Liver (tissue), 9 donors: ENCODE data around the gene CYBB. TPM values are rescaled to one million over a fixed set of nuclear protein-coding genes. Genes with fewer than 3 reads are reported as not detected.
A peak's percentile ranks its signal among the peaks of the same experiment; 100 is the strongest.

Experiments used
- DNase-seq: peaks from one replicate; pipeline ENCODE4 v3.0.0-alpha.2; 2017; ENCODE audit warnings: low spot score
- H3K27ac ChIP-seq, 2 donors: one replicate each; pipeline ENCODE4 v1.7.0; 2013; ENCODE audit warnings: inconsistent platforms in 2 of 2, low read length in 2 of 2, control low read depth in 1 of 2, low read depth in 1 of 2, mild to moderate bottlenecking in 1 of 2
- H3K27me3 ChIP-seq, 4 donors: one replicate each; pipeline versions ENCODE4 v1.6.1 to v1.7.0; 2013; ENCODE audit warnings: low read length in 3 of 4, inconsistent platforms in 1 of 4, mild to moderate bottlenecking in 1 of 4, moderate library complexity in 1 of 4; ENCODE audit not compliant: control insufficient read depth in 4 of 4, insufficient read depth in 4 of 4
- H3K36me3 ChIP-seq, 4 donors: one replicate each; pipeline versions ENCODE4 v1.6.1 to v1.7.0; 2013; ENCODE audit warnings: low read length in 3 of 4, mild to moderate bottlenecking in 3 of 4, low read depth in 1 of 4, moderate library complexity in 1 of 4; ENCODE audit not compliant: control insufficient read depth in 4 of 4, insufficient read depth in 3 of 4
- H3K4me1 ChIP-seq, 4 donors: one replicate each; pipeline versions ENCODE4 v1.6.1 to v1.7.0; 2013; ENCODE audit warnings: low read length in 3 of 4, mild to moderate bottlenecking in 3 of 4, moderate library complexity in 1 of 4; ENCODE audit not compliant: control insufficient read depth in 4 of 4, insufficient read depth in 4 of 4
- H3K4me3 ChIP-seq, 3 donors: one replicate each; pipeline versions ENCODE4 v1.6.1 to v1.7.0; 2013; ENCODE audit warnings: low read length in 3 of 3, control low read depth in 1 of 3, low read depth in 1 of 3, mild to moderate bottlenecking in 1 of 3
- H3K9ac ChIP-seq, 2 donors: one replicate each; pipeline ENCODE4 v1.7.0; 2013; ENCODE audit warnings: low read length in 2 of 2, mild to moderate bottlenecking in 2 of 2, moderate library complexity in 2 of 2, control low read depth in 1 of 2, low read depth in 1 of 2
- H3K9me3 ChIP-seq, 4 donors: one replicate each; pipeline versions ENCODE4 v1.6.1 to v1.7.0; 2013; ENCODE audit warnings: low read length in 3 of 4; ENCODE audit not compliant: control insufficient read depth in 4 of 4
- EGR1 ChIP-seq, 2 donors: IDR thresholded peaks; 2 replicates each; pipeline ENCODE4 v1.6.1; 2016 to 2018; ENCODE audit warnings: antibody characterized with exemption in 2 of 2, low read depth in 2 of 2
- FOXA2 ChIP-seq: IDR thresholded peaks from 2 replicates; pipeline ENCODE4 v1.6.1; 2016; ENCODE audit warnings: antibody characterized with exemption
- GABPA ChIP-seq, 2 donors: IDR thresholded peaks in 1 of 2; conservative IDR thresholded peaks in 1 of 2; 2 replicates each; pipeline ENCODE4 v1.6.1; 2016; ENCODE audit warnings: antibody characterized with exemption in 2 of 2, mild to moderate bottlenecking in 1 of 2, moderate library complexity in 1 of 2
- HNF4A ChIP-seq, 2 donors: conservative IDR thresholded peaks; 2 replicates each; pipeline ENCODE4 v1.6.1; 2016; ENCODE audit warnings: antibody characterized with exemption in 2 of 2, mild to moderate bottlenecking in 2 of 2
- HNF4G ChIP-seq: IDR thresholded peaks from 2 replicates; pipeline ENCODE4 v1.6.1; 2016; ENCODE audit warnings: antibody characterized with exemption
- JUND ChIP-seq, 2 donors: IDR thresholded peaks; 2 replicates each; pipeline ENCODE4 v1.6.1; 2016; ENCODE audit warnings: antibody characterized with exemption in 2 of 2
- NR2F2 ChIP-seq: IDR thresholded peaks from 2 replicates; pipeline ENCODE4 v1.6.1; 2016; ENCODE audit warnings: antibody characterized with exemption
- RAD21 ChIP-seq, 2 donors: IDR thresholded peaks; 2 replicates each; pipeline ENCODE4 v1.6.1; 2016; ENCODE audit warnings: antibody characterized with exemption in 2 of 2, mild to moderate bottlenecking in 2 of 2
- RXRA ChIP-seq, 2 donors: IDR thresholded peaks; 2 replicates each; pipeline ENCODE4 v1.6.1; 2017 to 2018; ENCODE audit warnings: antibody characterized with exemption in 2 of 2, mild to moderate bottlenecking in 1 of 2
- SP1 ChIP-seq: IDR thresholded peaks from 2 replicates; pipeline ENCODE4 v1.6.1; 2018; ENCODE audit warnings: antibody characterized with exemption, mild to moderate bottlenecking
- WGBS: extraction: QIAGEN DNeasy Blood & Tissue Kit; methylation state at CpG from one replicate; pipeline ENCODE4 v1.1.7; 2013; 5-methylcytosine and 5-hydroxymethylcytosine counted together
- polyA plus RNA-seq, 2 donors: library from polyadenylated mRNA; stranded (reverse) in 1 of 2; unstranded in 1 of 2; fragments of 200-250 nt in 1 of 2; fragments of >200 nt in 1 of 2; fragmentation: Nextera tagmentation in 1 of 2; extraction: Ambion mirVana in 1 of 2; gene quantifications; one replicate each; pipeline versions ENCODE4 v1.2.1 to v1.2.3, GENCODE V29; 2013 to 2015
- total RNA-seq, 2 donors: library from RNA; depleted of rRNA; stranded (reverse); fragments of >200 nt; gene quantifications; one replicate each; pipeline ENCODE4 v1.2.3, GENCODE V29; 2014
- TF ChIP-seq, protein P1 (sequence below): IDR thresholded peaks from 2 replicates; pipeline ENCODE4 v1.6.1; 2016; ENCODE audit warnings: antibody characterized with exemption, mild to moderate bottlenecking
- TF ChIP-seq, protein P2 (sequence below): IDR thresholded peaks from 2 replicates; pipeline ENCODE4 v1.6.1; 2016; ENCODE audit warnings: antibody characterized with exemption
- TF ChIP-seq, protein P3 (sequence below): IDR thresholded peaks from 2 replicates; pipeline ENCODE4 v1.6.1; 2016; ENCODE audit warnings: antibody characterized with exemption
- TF ChIP-seq, protein P4 (sequence below): fragments of 150-350 bp; IDR thresholded peaks from 2 replicates; pipeline ENCODE4 v1.5.1; 2017; ENCODE audit warnings: improper control_type of control experiment, low read depth, low read length; ENCODE audit not compliant: missing input control
- TF ChIP-seq, protein P5 (sequence below): IDR thresholded peaks from 2 replicates; pipeline ENCODE4 v1.6.1; 2016; ENCODE audit warnings: antibody characterized with exemption
- donor health status: healthy.
- donor health status: healthy.
- donor health status: healthy.
- donor health status: healthy.
- donor health status: healthy.

Gene CYBB
- 10 to 100 TPM; 18.8 to 65.7 TPM for total RNA-seq
- 10 to 100 TPM in 1 of 2 donors, 1 to 10 TPM in 1; 2.8 to 10.2 TPM for polyA plus RNA-seq

DNA sequence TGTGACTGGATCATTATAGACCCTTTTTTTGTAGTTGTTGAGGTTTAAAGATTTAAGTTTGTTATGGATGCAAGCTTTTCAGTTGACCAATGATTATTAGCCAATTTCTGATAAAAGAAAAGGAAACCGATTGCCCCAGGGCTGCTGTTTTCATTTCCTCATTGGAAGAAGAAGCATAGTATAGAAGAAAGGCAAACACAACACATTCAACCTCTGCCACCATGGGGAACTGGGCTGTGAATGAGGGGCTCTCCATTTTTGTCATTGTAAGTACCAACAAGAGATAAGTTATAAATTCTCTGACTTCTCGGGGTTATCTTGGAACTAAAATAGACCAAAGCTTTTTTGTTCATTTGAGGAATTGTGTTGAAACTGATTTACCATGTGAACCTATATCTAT, at the start of gene CYBB:
Gene CYBB (plus strand): TSS at position 203 of the 400 bp plus-strand sequence. CDS start 19 bp downstream, at position 222.
- Histone ChIP-seq H3K27me3 (peaks cover 0 to 2% (median 0%) of the 10 kb centered on the region in 4 donors), H3K27ac (no peak within 1 kb of the TSS), H3K4me3 (no peak within 1 kb of the TSS), H3K4me1 (no peaks in the 10 kb centered on the region), H3K9ac (no peak within 1 kb of the TSS), H3K36me3 (no peaks in the 10 kb centered on the region), H3K9me3 (no peaks in the 10 kb centered on the region)
- 72% methylated on average over 2 of the region's 2 CpGs for WGBS
- no peak for DNase-seq
- TF ChIP-seq EGR1 (IDR thresholded peaks at IDR 0.05; ENCODE audit: low read depth in 2 of 2), result no peak
- TF ChIP-seq, protein P1, sequence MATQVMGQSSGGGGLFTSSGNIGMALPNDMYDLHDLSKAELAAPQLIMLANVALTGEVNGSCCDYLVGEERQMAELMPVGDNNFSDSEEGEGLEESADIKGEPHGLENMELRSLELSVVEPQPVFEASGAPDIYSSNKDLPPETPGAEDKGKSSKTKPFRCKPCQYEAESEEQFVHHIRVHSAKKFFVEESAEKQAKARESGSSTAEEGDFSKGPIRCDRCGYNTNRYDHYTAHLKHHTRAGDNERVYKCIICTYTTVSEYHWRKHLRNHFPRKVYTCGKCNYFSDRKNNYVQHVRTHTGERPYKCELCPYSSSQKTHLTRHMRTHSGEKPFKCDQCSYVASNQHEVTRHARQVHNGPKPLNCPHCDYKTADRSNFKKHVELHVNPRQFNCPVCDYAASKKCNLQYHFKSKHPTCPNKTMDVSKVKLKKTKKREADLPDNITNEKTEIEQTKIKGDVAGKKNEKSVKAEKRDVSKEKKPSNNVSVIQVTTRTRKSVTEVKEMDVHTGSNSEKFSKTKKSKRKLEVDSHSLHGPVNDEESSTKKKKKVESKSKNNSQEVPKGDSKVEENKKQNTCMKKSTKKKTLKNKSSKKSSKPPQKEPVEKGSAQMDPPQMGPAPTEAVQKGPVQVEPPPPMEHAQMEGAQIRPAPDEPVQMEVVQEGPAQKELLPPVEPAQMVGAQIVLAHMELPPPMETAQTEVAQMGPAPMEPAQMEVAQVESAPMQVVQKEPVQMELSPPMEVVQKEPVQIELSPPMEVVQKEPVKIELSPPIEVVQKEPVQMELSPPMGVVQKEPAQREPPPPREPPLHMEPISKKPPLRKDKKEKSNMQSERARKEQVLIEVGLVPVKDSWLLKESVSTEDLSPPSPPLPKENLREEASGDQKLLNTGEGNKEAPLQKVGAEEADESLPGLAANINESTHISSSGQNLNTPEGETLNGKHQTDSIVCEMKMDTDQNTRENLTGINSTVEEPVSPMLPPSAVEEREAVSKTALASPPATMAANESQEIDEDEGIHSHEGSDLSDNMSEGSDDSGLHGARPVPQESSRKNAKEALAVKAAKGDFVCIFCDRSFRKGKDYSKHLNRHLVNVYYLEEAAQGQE, result no peak
- TF ChIP-seq RXRA (IDR thresholded peaks at IDR 0.05), result no peak
- TF ChIP-seq NR2F2, result no peak
- no peak for TF ChIP-seq HNF4A (conservative IDR thresholded peaks at IDR 0.05)
- TF ChIP-seq, protein P2, sequence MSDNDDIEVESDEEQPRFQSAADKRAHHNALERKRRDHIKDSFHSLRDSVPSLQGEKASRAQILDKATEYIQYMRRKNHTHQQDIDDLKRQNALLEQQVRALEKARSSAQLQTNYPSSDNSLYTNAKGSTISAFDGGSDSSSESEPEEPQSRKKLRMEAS, result no peak
- TF ChIP-seq, protein P3, sequence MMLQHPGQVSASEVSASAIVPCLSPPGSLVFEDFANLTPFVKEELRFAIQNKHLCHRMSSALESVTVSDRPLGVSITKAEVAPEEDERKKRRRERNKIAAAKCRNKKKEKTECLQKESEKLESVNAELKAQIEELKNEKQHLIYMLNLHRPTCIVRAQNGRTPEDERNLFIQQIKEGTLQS, result no peak
- no peak for TF ChIP-seq FOXA2
- TF ChIP-seq, protein P4, sequence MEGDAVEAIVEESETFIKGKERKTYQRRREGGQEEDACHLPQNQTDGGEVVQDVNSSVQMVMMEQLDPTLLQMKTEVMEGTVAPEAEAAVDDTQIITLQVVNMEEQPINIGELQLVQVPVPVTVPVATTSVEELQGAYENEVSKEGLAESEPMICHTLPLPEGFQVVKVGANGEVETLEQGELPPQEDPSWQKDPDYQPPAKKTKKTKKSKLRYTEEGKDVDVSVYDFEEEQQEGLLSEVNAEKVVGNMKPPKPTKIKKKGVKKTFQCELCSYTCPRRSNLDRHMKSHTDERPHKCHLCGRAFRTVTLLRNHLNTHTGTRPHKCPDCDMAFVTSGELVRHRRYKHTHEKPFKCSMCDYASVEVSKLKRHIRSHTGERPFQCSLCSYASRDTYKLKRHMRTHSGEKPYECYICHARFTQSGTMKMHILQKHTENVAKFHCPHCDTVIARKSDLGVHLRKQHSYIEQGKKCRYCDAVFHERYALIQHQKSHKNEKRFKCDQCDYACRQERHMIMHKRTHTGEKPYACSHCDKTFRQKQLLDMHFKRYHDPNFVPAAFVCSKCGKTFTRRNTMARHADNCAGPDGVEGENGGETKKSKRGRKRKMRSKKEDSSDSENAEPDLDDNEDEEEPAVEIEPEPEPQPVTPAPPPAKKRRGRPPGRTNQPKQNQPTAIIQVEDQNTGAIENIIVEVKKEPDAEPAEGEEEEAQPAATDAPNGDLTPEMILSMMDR, result no peak
- TF ChIP-seq JUND (IDR thresholded peaks at IDR 0.05), result no peak

DNA sequence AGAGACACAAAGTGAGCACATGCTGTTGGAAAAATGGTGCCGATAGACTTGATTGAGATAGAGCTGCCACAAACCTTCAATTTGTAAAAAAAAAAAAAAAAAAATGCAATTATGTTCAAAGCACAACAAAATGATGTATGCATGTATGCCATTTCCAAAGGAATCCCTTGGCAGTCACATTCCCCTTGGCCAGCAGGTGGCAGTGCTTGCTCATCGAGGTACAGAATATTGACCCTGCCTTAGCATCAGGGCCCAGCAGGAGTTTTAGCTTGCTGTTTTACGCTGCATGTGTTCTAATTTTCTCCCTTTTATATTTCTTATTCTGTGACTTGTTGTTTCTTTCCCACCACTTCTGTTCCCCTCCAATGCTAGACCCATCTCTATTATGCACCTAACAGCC, 34.5 kb upstream of the CYBB start:
- Histone ChIP-seq H3K27ac (no peak overlapping the region), H3K27me3 (no peaks in the 10 kb centered on the region), H3K36me3 (no peaks in the 10 kb centered on the region), H3K9me3 (no peaks in the 10 kb centered on the region), H3K4me1 (peaks cover 0 to 2% (median 0%) of the 10 kb centered on the region in 4 donors), H3K9ac (no peak overlapping the region), H3K4me3 (no peak overlapping the region)
- TF ChIP-seq HNF4G (no peak), RAD21 (IDR thresholded peaks at IDR 0.05) (peak; percentile 93 to 96), GABPA (IDR thresholded peaks at IDR 0.05 in 1 of 2, conservative IDR thresholded peaks at IDR 0.05 in 1 of 2) (no peak), NR2F2 (no peak), RXRA (IDR thresholded peaks at IDR 0.05) (peak in 1 of 2 donors; percentile 8), SP1 (no peak)
- TF ChIP-seq, protein P5, sequence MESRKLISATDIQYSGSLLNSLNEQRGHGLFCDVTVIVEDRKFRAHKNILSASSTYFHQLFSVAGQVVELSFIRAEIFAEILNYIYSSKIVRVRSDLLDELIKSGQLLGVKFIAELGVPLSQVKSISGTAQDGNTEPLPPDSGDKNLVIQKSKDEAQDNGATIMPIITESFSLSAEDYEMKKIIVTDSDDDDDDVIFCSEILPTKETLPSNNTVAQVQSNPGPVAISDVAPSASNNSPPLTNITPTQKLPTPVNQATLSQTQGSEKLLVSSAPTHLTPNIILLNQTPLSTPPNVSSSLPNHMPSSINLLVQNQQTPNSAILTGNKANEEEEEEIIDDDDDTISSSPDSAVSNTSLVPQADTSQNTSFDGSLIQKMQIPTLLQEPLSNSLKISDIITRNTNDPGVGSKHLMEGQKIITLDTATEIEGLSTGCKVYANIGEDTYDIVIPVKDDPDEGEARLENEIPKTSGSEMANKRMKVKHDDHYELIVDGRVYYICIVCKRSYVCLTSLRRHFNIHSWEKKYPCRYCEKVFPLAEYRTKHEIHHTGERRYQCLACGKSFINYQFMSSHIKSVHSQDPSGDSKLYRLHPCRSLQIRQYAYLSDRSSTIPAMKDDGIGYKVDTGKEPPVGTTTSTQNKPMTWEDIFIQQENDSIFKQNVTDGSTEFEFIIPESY, result no peak
- TF ChIP-seq, protein P4, result peak; percentile 87
- DNase-seq, result peak; percentile 76
- WGBS, result 10% methylated on average over 3 of the region's 3 CpGs
